HG03135 (cell line): ENCODE results near the gene ARPC2.
"Not testable (repeated sequence)": the region's sequence is repeated elsewhere in the genome, so short reads cannot be mapped to it uniquely, and the experiment has no call there.

ENCODE experiments used
- ATAC-seq: cut with Tn5 transposase; IDR thresholded peaks from one replicate; pipeline ENCODE4 v1.9.1; 2021; ENCODE audit warnings: mild to moderate bottlenecking, moderate library complexity; ENCODE audit not compliant: unreplicated experiment

The ARPC2 gene

DNA sequence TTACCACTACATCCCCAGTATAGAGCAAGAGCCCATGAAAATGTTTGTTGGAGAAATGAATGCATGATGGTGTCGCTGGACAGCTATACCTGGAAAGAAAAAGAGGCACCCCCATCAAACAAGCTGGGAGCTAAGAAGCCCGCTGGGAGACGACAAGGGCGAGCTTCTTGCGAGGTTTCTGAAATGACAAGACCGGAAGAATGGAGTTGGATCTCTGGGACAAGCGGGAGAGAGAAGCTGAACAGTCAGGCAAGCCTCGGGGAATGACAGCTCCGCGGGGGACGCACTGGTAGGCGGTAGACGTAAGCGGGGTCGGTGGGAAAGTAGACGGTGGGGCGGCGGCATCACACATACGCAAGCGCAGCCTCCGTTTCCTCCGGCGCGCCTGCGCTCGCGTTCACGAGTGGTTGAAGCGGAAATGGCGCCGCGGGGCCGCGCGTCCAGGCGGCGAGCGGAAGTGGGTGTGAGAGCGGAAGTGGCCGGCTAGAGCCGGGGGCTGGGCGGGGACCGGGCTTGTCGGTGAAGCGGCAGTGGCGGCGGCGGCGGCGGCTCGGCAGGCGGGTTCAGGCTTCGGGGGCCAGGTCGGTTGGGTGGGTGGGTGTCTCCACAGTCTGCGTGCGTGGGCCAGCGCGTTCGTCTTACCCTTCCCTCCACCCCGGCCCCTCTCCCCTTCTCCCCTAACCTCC is at the start of gene ARPC2:
Gene ARPC2, plus strand, starts transcription at position 516 of the 686 bp plus-strand sequence. CDS start 282 bp downstream, outside the sequence.
- ATAC-seq: peak; percentile 63

DNA sequence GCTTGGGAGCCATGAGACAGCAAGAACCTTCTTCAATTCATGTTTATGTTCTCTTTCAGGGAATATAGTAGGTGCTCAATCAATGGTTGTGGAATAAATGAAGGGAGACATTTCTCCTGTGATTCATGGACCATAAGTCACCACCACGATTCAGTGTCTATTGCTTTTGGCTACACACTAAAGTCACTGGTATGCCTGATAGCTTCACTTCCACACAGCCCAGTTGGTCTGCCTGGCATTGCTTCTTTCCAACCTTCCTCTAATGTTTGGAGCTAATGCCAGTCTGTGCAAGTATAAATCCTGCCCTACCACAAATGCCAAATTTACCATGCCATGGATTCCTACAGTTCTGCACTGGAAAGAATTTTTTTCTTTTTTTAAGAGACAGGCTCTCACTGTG is 49.0 kb upstream of the ARPC2 start:
- ATAC-seq: no peak

GRCh38 chr2:218168635-218169462 is 48.1 kb upstream of the ARPC2 start:
- ATAC-seq: no peak

- ATAC-seq: no peak
Measured at GRCh38 chr2:218169757-218170546, 47.0 kb upstream of the ARPC2 start.

- ATAC-seq: not testable (repeated sequence)
Measured at GRCh38 chr2:218171744-218172143, 45.2 kb upstream of the ARPC2 start.

DNA sequence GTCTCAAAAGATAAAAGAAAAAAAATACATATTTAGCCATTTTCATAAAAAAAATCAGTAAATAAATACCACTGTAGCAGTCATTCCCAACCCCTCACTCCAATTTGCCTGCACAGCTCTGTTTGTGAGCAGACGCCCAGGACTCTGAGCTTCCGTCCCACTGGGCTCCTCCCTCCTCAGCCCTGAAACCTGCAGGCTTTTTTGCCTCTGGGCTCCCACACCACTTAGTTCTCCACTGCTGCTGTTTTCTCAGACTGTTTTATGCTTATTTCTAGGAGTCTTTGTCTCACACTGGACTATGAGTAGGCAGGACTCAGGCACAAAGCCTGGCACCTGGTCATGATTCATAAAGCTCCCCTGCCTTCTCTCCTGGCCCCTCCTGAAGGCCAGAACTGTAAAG is 44.1 kb upstream of the ARPC2 start:
- no peak for ATAC-seq

GRCh38 chr2:218179782-218180181 is 37.2 kb upstream of the ARPC2 start:
- no peak for ATAC-seq

GRCh38 chr2:218180467-218181114 is 36.4 kb upstream of the ARPC2 start:
- ATAC-seq: no peak

- no peak for ATAC-seq
Measured at GRCh38 chr2:218184331-218184730, 32.7 kb upstream of the ARPC2 start.

- ATAC-seq: no peak
Measured at GRCh38 chr2:218186355-218186766, 30.6 kb upstream of the ARPC2 start.

DNA sequence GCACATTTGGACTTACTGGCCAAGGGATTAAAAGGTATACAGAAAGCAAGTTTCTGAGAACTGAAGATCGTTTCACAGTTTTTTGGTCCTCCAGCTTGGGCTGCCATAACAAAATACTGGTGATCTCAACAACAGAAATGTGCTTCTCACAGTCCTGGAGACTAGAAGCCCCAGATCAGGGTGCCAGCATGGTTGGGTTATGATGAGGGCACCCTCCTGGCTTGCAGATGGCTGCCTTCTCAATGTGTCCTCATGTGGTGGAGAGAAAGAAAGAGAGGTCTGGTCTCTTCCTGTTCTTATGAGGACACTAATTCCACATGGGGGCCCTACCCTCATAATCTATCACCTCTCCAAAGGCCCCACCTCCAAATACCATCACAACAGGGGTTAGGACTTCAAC is 30.1 kb upstream of the ARPC2 start:
- no peak for ATAC-seq

- no peak for ATAC-seq
Measured at GRCh38 chr2:218187296-218188015, 29.5 kb upstream of the ARPC2 start.

DNA sequence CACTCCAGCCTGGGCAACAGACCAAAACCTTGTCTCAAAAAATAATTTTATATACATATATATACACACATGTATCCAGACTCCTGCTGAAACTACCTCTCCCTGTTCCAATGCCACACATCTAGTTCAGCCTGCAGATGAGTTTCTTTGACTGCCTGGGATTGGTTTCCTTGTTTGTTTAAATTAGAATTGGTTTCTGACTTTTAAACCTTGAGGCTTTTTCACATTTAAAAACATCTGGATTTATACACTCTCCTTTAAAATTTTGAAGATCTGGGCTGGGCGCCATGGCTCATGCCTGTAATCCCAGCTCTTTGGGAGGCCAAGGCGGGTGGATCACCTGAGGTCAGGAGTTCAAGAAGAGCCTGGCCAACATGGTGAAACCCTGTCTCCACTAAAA is 28.5 kb upstream of the ARPC2 start:
- ATAC-seq: no peak

DNA sequence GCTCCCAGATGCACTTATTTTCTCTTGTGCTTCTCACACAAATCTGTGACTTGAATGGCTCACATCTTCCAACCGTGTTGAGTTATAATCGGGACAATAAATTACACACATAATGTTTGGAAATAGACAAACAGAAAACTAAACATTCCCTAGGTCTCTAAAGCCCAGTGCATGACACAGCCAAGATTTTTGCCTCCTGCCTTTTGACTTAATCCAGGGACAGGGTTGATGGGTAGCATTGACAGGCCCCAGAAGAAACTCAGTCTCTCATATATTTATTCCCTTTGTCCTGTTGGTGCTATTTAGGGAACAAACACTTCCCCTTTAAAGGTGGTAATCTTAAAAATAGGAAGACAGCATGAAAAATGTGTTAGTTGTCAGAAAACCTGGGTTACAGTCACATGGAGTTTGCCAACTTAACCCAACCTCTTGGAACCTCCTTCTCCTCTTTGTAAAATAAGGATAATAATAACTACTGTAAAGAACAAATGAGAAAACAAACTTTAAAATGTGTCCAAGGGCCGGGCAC is 24.0 kb upstream of the ARPC2 start:
- no peak for ATAC-seq

DNA sequence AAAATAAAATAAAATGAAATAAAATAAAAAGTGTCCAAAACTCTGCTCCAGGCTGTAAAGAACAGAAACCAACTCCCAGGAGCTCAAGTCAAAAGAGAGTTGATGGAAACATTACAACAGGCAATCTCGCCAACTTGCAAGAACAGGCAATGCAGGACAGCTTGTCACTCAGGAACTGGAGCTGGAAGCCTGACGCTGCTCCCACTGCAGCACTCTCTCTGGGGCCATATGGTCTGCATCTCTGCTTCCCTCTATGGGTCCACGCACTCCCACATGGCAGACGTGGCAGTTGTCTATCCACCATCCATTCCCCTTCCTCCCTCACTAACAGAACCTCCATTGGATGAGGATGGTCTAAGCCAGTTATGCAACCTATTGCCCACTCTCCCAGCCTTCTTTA is 23.3 kb upstream of the ARPC2 start:
- no peak for ATAC-seq

DNA sequence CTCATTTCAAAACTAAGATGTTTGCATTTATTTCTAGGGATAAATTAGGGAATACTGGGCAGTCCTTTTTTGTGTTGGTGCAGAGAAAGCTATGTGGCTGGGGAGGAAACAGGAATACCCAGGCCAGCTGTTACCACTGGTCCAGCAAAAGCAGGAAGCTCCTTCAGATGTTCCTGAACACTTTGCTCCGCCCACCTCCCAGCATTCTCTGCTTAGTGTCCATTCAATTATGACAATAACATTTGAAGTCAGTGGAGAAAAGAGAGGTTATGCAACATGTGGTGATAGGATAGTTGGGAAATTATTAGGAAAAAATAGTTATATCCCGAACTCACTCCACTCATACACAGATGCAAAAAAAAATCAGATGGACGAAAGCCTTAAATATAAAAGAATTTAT is 22.1 kb upstream of the ARPC2 start:
- ATAC-seq: no peak

DNA sequence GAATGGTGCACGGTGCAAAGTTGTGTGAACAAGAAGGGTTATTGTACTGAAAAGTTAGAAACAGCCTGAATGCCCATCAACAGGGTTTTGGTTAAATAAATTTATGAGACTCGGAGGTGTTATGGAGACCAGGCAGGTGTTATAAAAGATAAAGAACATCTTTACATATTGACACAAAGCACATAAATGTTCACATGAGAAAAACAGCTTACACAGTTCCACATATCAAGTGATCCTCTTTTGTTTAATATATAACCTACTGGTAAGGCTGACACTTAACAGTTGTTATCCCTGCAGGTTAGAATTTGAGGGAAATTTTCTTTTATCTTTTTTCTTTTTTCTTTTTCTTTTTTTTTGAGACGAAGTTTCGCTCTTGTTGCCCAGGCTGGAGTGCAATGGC is 20.0 kb upstream of the ARPC2 start:
- ATAC-seq: no peak

- ATAC-seq: no peak
Measured at GRCh38 chr2:218202266-218202665, 14.7 kb upstream of the ARPC2 start.

- no peak for ATAC-seq
Measured at GRCh38 chr2:218209078-218209477, 7.9 kb upstream of the ARPC2 start.

GRCh38 chr2:218214116-218214515 is 2.9 kb upstream of the ARPC2 start:
- no peak for ATAC-seq
